WTC11 (cell line): ENCODE data around the gene XPNPEP1. TPM values are rescaled to one million over a fixed set of nuclear protein-coding genes. Genes with fewer than 3 reads are reported as not detected.

Experiments used
- ATAC-seq: fragments of 200-7000 bp; cut with Tn5 transposase; 2 replicates; pipeline ENCODE4 v1.10.0; 2021; ENCODE audit warnings: mild to moderate bottlenecking, moderate library complexity
- CTCF ChIA-PET: fragments of 300-600 bp; sonication (Branson Sonifier 250); formaldehyde crosslinking; loops from one replicate; lab custom pipeline; 2021; ENCODE audit warnings: antibody characterized with exemption; lab: Charles Lee
- POLR2A ChIA-PET: fragments of 350-600 bp; sonication (Branson Sonifier 250); formaldehyde crosslinking; loops from one replicate; lab custom pipeline; 2021; ENCODE audit warnings: antibody characterized with exemption; lab: Charles Lee
- DNase-seq: peaks from one replicate; pipeline ENCODE4 v3.0.0; 2021; ENCODE audit warnings: low spot score
- H3K27ac Mint-ChIP-seq: 2 replicates; pipeline ENCODE4 v1.8.0; 2021; ENCODE audit warnings: mixed read lengths
- H3K27me3 Mint-ChIP-seq: 2 replicates; pipeline ENCODE4 v1.8.0; 2021; ENCODE audit warnings: low read depth, mild to moderate bottlenecking, moderate library complexity, mixed read lengths
- H3K36me3 Mint-ChIP-seq: 2 replicates; pipeline ENCODE4 v1.8.0; 2021; ENCODE audit warnings: mixed read lengths
- H3K4me1 Mint-ChIP-seq: 2 replicates; pipeline ENCODE4 v1.8.0; 2022; ENCODE audit warnings: mixed read lengths
- H3K4me3 Mint-ChIP-seq: 2 replicates; pipeline ENCODE4 v1.8.0; 2021; ENCODE audit warnings: mild to moderate bottlenecking, moderate library complexity, mixed read lengths
- H3K9me3 Mint-ChIP-seq: 2 replicates; pipeline ENCODE4 v1.8.0; 2021; ENCODE audit warnings: mixed read lengths
- ATF1 ChIP-seq: sonication (generic); formaldehyde crosslinking; IDR thresholded peaks from 2 replicates; pipeline ENCODE4 v1.8.1; 2023; ENCODE audit warnings: mild to moderate bottlenecking, moderate library complexity, missing genetic modification reagents
- CBFB ChIP-seq: sonication (generic); formaldehyde crosslinking; IDR thresholded peaks from 2 replicates; pipeline ENCODE4 v1.8.1; 2022; ENCODE audit warnings: mild to moderate bottlenecking, low read depth, missing genetic modification reagents
- ERG ChIP-seq: fragments of 250-450 bp; sonication (Bioruptor Pico); IDR thresholded peaks from 2 replicates; pipeline ENCODE4 v1.8.0; 2021; ENCODE audit warnings: mild to moderate bottlenecking
- ETV6 ChIP-seq: sonication (generic); formaldehyde crosslinking; IDR thresholded peaks from 2 replicates; pipeline ENCODE4 v1.8.1; 2022; ENCODE audit warnings: mild to moderate bottlenecking, missing genetic modification reagents
- IRF1 ChIP-seq: sonication (generic); formaldehyde crosslinking; IDR thresholded peaks from 2 replicates; pipeline ENCODE4 v1.8.0; 2023; ENCODE audit warnings: missing genetic modification reagents
- MAX ChIP-seq: sonication (generic); formaldehyde crosslinking; IDR thresholded peaks from 2 replicates; pipeline ENCODE4 v1.8.0; 2022; ENCODE audit warnings: mild to moderate bottlenecking, missing genetic modification reagents
- PRRX2 ChIP-seq: fragments of 250-450 bp; sonication (Bioruptor Pico); IDR thresholded peaks from 2 replicates; pipeline ENCODE4 v1.8.0; 2021; ENCODE audit warnings: mild to moderate bottlenecking
- SMAD3 ChIP-seq: sonication (generic); formaldehyde crosslinking; IDR thresholded peaks from 2 replicates; pipeline ENCODE4 v1.8.0; 2022; ENCODE audit warnings: missing genetic modification reagents, mild to moderate bottlenecking, borderline replicate concordance
- STAT6 ChIP-seq: sonication (generic); formaldehyde crosslinking; conservative IDR thresholded peaks from 2 replicates; pipeline ENCODE4 v1.8.1; 2023; ENCODE audit warnings: mild to moderate bottlenecking, low read depth, missing genetic modification reagents, moderate library complexity
- ZBTB21 ChIP-seq: sonication (generic); formaldehyde crosslinking; IDR thresholded peaks from 2 replicates; pipeline ENCODE4 v1.8.1; 2023; ENCODE audit warnings: mild to moderate bottlenecking, missing genetic modification reagents, borderline replicate concordance
- ZNF121 ChIP-seq: sonication (generic); formaldehyde crosslinking; IDR thresholded peaks from 2 replicates; pipeline ENCODE4 v1.8.0; 2023; ENCODE audit warnings: missing genetic modification reagents
- ZNF232 ChIP-seq: sonication (generic); formaldehyde crosslinking; IDR thresholded peaks from 2 replicates; pipeline ENCODE4 v1.8.0; 2022; ENCODE audit warnings: mild to moderate bottlenecking, missing genetic modification reagents
- ZNF263 ChIP-seq: sonication (generic); formaldehyde crosslinking; IDR thresholded peaks from 2 replicates; pipeline ENCODE4 v1.8.1; 2022; ENCODE audit warnings: low read depth, mild to moderate bottlenecking, moderate library complexity, missing genetic modification reagents
- ZNF281 ChIP-seq: sonication (generic); formaldehyde crosslinking; IDR thresholded peaks from 2 replicates; pipeline ENCODE4 v1.8.0; 2023; ENCODE audit warnings: mild to moderate bottlenecking, missing genetic modification reagents
- ZNF396 ChIP-seq: fragments of 250-450 bp; sonication (Bioruptor Pico); IDR thresholded peaks from 2 replicates; pipeline ENCODE4 v1.8.0; 2021; ENCODE audit warnings: mild to moderate bottlenecking, moderate library complexity, borderline replicate concordance
- ZNF416 ChIP-seq: fragments of 250-450 bp; sonication (Bioruptor Pico); IDR thresholded peaks from 2 replicates; pipeline ENCODE4 v1.9.0; 2021; ENCODE audit warnings: mild to moderate bottlenecking, inconsistent platforms
- total RNA-seq: library from RNA; stranded (reverse); gene quantifications from 3 replicates; pipeline ENCODE4 v1.2.3, GENCODE V29; 2021
- TF ChIP-seq, protein P1 (sequence below): sonication (generic); formaldehyde crosslinking; IDR thresholded peaks from 2 replicates; pipeline ENCODE4 v1.8.1; 2022; ENCODE audit warnings: low read depth, missing genetic modification reagents, borderline replicate concordance
- TF ChIP-seq, protein P2 (sequence below): sonication (generic); formaldehyde crosslinking; IDR thresholded peaks from 2 replicates; pipeline ENCODE4 v1.8.0; 2022; ENCODE audit warnings: mild to moderate bottlenecking, missing genetic modification reagents

The XPNPEP1 gene
- total RNA-seq, 1 experiment from 2014 or later: 59.3 TPM

DNA sequence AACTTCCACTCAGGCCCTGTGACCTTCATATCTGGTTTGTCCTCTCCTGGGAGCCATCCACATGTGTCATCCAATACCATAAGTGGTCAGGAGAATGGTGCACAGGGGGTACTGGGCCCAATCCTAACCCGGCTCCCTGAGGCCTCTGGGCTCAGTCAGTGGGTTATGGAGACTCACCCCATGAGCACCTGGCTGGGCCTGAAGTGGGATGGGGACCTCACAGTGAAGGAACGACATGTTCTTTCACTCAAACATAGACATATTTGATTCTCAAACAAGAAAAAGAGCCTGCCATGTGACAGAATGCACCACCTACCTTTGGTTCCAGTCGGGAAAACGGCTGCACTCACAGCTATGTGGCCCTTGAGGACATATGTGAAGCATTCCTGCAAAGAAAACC lies 51.8 kb downstream of the XPNPEP1 start:
- H3K4me3 Mint-ChIP-seq: no peak overlapping the region
- H3K36me3 Mint-ChIP-seq: peaks cover 45% of the 10 kb centered on the region
- no peaks in the 10 kb centered on the region for H3K9me3 Mint-ChIP-seq
- ATAC-seq (no peak), DNase-seq (no peak)
- H3K27ac Mint-ChIP-seq: no peak overlapping the region
- TF ChIP-seq ETV6 (CRISPR knock-in tag) (no peak), PRRX2 (CRISPR knock-in tag) (no peak), STAT6 (CRISPR knock-in tag) (no peak), ZNF121 (CRISPR knock-in tag) (no peak), ZNF232 (no peak), ZBTB21 (CRISPR knock-in tag) (no peak), IRF1 (CRISPR knock-in tag) (no peak), ERG (CRISPR knock-in tag) (no peak)
- TF ChIP-seq, protein P1, sequence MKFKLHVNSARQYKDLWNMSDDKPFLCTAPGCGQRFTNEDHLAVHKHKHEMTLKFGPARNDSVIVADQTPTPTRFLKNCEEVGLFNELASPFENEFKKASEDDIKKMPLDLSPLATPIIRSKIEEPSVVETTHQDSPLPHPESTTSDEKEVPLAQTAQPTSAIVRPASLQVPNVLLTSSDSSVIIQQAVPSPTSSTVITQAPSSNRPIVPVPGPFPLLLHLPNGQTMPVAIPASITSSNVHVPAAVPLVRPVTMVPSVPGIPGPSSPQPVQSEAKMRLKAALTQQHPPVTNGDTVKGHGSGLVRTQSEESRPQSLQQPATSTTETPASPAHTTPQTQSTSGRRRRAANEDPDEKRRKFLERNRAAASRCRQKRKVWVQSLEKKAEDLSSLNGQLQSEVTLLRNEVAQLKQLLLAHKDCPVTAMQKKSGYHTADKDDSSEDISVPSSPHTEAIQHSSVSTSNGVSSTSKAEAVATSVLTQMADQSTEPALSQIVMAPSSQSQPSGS (CRISPR knock-in tag): no peak
- ChIA-PET CTCF (interaction anchor here (1.1 to 1.4 kb wide), 2 partner anchors 13 to 98 kb away, joined by 4 read pairs; no protein-coding TSS in a partner anchor), POLR2A (no interaction called here)
- H3K4me1 Mint-ChIP-seq: no peaks in the 10 kb centered on the region
- H3K27me3 Mint-ChIP-seq: no peaks in the 10 kb centered on the region

- ChIA-PET POLR2A (no interaction called here), CTCF (interaction anchor here (1.4 kb wide), 3 partner anchors 13 to 28 kb away, joined by 4 to 6 read pairs (median 4); no protein-coding TSS in a partner anchor)
- H3K4me1 Mint-ChIP-seq: peaks cover 18% of the 10 kb centered on the region
- DNase-seq: no peak
- no peak overlapping the region for H3K4me3 Mint-ChIP-seq
- H3K27me3 Mint-ChIP-seq: no peaks in the 10 kb centered on the region
- peaks cover 56% of the 10 kb centered on the region for H3K36me3 Mint-ChIP-seq
- ATAC-seq: no peak
- H3K27ac Mint-ChIP-seq: no peak overlapping the region
- H3K9me3 Mint-ChIP-seq: peaks cover 6% of the 10 kb centered on the region
- TF ChIP-seq, protein P2, sequence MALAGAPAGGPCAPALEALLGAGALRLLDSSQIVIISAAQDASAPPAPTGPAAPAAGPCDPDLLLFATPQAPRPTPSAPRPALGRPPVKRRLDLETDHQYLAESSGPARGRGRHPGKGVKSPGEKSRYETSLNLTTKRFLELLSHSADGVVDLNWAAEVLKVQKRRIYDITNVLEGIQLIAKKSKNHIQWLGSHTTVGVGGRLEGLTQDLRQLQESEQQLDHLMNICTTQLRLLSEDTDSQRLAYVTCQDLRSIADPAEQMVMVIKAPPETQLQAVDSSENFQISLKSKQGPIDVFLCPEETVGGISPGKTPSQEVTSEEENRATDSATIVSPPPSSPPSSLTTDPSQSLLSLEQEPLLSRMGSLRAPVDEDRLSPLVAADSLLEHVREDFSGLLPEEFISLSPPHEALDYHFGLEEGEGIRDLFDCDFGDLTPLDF: no peak
- TF ChIP-seq ZNF396 (CRISPR knock-in tag): no peak
- TF ChIP-seq MAX: no peak
- TF ChIP-seq CBFB (CRISPR knock-in tag): no peak
- no peak for TF ChIP-seq SMAD3 (CRISPR knock-in tag)
- no peak for TF ChIP-seq ZNF121 (CRISPR knock-in tag)
- no peak for TF ChIP-seq ATF1 (CRISPR knock-in tag)
- TF ChIP-seq ZBTB21 (CRISPR knock-in tag): no peak
- TF ChIP-seq ZNF281: no peak
- no peak for TF ChIP-seq ZNF416
- no peak for TF ChIP-seq ZNF263 (CRISPR knock-in tag)
- TF ChIP-seq, all 79 proteins: peak for 0
Measured at GRCh38 chr10:109866995-109867635, 56.2 kb downstream of the XPNPEP1 start.
